Daoy (cell line): ENCODE measurements around the gene FAXC. TPM values are rescaled to one million over a fixed set of nuclear protein-coding genes. Genes with fewer than 3 reads are reported as not detected.
A peak's percentile ranks its signal among the peaks of the same experiment; 100 is the strongest.
"Not testable (repeated sequence)": the region's sequence is repeated elsewhere in the genome, so short reads cannot be mapped to it uniquely, and the experiment has no call there.

Source experiments
- DNase-seq: peaks from one replicate; pipeline ENCODE4 v3.0.0-alpha.2; 2015; ENCODE audit warnings: low read depth
- total RNA-seq: library from RNA; depleted of rRNA; stranded (reverse); fragments of >200 nt; shearing (Covaris generic); gene quantifications from 2 replicates; pipeline ENCODE4 v1.2.3, GENCODE V29; 2014; rRNA removed

The FAXC gene
- total RNA-seq, 1 experiment from 2014 or later, result 4.7 TPM

DNA sequence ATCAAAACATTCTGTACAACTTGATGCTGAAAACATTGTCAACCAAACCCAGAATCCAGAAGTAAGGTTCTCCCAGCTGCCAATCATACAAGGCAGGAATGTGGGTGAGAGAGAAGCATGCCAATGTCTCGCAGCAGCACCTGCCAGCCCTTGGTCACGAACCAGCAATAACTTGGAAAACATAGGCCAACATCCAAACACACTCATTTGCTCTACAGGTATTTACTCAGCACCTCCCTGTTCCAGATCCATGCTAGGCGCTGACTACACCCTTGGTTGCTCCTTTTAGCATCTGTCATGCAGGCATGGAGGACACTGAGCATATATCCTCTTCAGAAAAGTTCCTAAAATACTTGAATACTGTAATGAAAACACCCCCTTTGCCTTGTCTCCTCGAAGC lies 63.6 kb downstream of the FAXC start:
- DNase-seq, result no peak

- no peak for DNase-seq
These were observed 66.9 kb downstream of the FAXC start for GRCh38 chr6:99282479-99283062.

DNA sequence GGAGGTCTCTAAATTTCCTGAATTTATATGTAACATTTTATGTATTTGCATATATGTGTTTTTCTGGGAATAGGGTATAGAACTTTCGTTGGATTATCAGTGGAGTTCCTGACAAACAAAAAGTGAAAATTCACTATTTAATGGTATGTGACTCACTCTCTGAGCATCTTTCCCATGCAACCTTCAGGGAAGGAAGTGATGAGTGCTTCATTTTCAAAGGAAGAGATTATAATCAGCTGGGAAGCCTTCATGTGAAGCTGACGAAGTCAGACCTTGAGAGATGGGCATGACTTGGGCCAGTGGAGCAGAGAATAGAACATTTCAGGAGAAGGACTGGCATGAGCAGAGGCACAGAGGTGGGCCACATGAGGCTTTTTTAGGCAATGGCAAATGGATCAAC lies 72.7 kb downstream of the FAXC start:
- DNase-seq, result peak; percentile 40

DNA sequence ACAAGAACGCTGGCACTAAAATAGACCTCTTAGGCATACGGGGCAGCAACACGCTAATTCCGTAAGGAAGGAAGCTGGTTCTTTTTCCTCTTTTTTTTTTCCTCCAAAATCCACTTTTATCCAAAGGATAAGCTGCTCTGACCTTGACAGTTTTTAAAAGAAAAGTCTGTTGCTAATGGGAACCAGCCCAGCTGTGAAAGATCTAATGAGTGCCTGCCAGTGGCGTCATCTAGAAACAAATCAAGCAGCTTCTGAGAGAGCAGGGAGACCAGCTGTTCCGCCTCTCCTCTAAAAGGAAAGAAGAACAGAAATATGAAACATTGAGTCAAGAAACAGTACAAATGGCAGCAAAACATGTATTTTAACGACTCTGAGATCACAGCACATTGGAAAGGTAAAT lies 78.6 kb downstream of the FAXC start:
- DNase-seq, result no peak

DNA sequence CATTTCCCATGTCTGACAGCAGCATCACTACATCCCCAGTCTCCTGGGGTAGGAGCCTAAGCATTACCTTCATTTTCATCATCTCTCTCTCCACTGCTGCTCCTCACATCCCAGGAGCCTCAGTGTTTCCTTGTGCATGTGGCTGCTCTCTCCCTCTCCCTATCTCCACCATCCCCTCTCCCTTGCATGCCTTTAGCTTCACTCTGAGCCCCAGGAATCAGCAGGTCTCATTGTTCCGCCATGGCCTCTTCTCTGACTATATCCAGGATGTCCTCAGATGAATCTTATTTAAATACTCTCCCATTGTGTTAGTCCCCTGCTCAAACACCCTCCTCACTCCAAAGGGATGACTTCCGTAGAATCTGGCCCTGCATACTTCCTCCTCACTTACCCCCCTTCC lies 79.4 kb downstream of the FAXC start:
- no peak for DNase-seq

DNA sequence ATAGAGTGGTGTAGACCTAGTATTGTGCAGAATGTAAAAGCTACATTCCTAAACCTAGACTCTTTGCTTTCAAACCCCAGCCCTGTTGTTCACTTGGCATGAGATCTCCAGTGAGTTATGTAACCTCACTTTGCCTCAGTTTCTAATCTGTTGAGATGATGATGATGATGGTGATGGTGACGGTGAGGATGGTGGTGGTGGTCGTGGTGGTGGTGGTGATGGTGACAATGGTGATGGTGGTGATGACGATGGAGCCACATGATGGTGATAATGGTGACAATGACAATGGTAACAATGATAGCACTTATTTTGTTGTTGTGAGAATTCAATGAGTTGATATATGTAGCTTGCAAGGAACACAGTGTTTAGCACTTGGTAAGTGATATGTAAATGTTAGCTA lies 80.3 kb downstream of the FAXC start:
- DNase-seq, result no peak

GRCh38 chr6:99266996-99267395 lies 82.5 kb downstream of the FAXC start:
- not testable (repeated sequence) for DNase-seq

DNA sequence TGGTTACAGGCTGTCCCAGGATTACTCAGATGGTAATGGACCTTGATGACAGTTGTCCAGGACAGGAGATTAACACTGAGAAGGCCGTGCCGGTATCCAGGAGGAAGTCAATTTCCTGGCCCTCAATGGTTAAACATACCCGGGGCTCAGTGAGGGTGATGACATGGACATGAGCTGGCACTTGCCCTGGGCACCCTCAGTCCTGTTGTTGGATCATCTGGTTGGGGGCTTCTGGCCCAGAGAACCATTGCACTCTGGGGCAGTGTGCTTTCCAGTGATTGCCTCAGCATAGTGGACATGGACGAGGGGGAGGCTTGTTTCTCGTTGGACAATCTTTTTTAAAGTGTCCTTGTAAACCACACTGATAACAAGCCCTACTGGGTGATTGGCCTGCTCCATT lies 84.0 kb downstream of the FAXC start:
- not testable (repeated sequence) for DNase-seq

DNA sequence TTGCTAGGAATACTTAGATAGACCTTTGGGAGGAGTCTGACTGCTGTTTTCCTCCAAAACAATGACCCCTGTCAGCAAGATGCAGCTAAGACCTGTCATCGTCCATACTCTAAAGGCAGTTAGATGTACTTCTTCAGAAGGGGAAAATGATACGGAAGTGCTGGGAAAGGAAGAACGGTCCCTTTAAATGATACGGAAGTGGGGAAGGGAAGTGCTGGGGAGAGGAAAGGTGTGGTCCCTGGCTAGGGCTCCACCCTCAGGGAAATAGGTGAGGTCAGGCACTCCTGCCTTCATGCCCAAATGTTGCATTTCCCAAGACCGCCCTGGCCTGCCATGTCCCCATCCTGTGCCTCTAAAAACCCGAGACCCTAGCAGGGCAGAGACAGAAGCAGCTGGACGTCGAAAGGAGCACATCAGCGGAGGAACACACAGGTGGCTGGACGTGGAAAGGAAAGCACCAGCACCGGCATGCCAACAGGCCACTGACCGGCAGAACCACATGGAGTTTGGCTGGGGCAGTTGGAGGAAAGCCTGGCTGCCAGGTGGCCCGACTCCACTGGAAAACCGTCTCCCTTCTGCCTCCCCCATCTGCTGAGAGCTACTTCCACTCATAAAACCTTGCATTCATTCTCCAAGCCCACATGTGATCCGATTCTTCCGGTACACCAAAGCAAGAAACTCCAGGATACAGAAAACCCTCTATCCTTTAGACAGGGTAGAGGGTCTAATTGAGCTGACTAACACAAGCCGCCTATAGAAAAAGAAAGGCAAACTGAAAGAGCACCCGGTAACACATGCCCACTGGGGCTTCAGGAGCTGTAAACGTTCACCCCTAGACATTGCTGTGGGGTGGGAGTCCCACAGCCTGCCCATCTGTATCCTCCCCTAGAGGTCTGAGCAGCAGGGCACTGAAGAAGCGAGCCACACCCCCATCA lies 94.6 kb downstream of the FAXC start:
- DNase-seq, result no peak

- no peak for DNase-seq
These were observed 96.2 kb downstream of the FAXC start for GRCh38 chr6:99253271-99253670.

GRCh38 chr6:99252421-99252820 lies 97.1 kb downstream of the FAXC start:
- no peak for DNase-seq

DNA sequence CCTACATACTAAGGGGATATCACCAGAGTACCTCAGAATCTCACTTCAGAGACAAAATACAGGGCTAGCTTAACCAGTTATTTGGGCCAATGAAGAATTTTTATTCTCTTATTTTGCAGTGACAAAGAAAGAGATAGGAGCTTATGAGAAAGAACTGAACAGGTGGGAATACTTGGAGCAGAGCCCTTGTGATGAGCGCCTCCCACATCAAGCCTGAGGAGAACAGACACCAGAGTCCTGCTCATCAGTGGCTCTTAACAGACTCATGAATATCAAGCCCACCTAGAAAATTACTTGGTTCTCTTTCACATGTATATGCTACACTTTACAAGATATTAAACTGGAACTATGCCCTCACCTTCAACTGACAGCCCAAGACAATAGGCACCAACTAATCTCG lies 99.0 kb downstream of the FAXC start:
- DNase-seq, result no peak

DNA sequence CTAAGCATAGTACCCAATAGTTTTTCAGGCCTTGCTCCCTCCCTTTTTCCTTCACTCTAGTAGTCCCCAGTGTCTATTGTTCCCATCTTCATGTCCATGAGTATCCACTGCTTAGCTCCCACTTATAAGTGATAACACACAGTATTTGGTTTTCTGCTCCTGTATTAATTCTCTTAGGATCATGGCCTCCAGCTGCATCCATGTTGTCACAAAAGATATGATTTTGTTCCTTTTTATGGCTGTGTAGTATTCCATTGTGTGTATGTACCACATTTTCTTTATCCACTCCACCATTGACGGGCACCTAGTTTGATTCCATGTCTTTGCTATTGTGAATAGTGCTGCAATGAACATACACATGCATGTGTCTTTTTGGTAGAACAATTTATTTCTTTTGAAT lies 102.9 kb downstream of the FAXC start:
- no peak for DNase-seq

- peak; percentile 13 for DNase-seq
These were observed 107.5 kb downstream of the FAXC start for GRCh38 chr6:99241905-99242534.

- DNase-seq, result no peak
These were observed 113.5 kb downstream of the FAXC start for GRCh38 chr6:99236010-99236409.

- DNase-seq, result no peak
These were observed 116.3 kb downstream of the FAXC start for GRCh38 chr6:99233219-99233618.

DNA sequence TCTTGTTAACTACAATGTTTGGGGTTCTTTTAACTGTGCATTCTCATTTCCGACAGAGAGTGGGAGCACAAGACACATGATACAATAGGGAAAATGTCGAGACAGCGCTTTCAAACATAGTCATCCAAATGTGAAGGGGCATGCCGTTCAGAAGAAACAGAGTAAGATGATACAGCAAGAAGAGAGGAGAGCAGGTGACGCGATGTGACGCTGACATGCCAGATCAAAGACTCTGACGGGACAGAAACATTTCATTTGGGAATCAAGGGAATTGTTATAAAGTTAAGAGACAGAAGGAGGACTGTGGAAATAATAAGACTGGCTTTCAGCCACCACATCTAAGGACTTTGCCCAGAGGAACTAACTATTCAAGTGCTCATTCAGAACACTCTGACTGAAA lies 117.4 kb downstream of the FAXC start:
- DNase-seq, result no peak

- no peak for DNase-seq
These were observed 124.3 kb downstream of the FAXC start for GRCh38 chr6:99225172-99225571.

Other genes starting within 250 kb of the FAXC start
- 12.9 and 27.3 TPM in 2 replicates for gene COQ3, start 44.5 kb upstream of the FAXC start, total RNA-seq
- 28.5 and 43.5 TPM in 2 replicates for gene PNISR, start 75.6 kb upstream of the FAXC start, total RNA-seq
- 12.1 and 15.9 TPM in 2 replicates for gene USP45, start 165.7 kb upstream of the FAXC start, total RNA-seq
- gene CCNC, start 219.0 kb upstream of the FAXC start, total RNA-seq, result 136 and 157 TPM in 2 replicates